Measurements from ENCODE around the gene CDKAL1.

DNA sequence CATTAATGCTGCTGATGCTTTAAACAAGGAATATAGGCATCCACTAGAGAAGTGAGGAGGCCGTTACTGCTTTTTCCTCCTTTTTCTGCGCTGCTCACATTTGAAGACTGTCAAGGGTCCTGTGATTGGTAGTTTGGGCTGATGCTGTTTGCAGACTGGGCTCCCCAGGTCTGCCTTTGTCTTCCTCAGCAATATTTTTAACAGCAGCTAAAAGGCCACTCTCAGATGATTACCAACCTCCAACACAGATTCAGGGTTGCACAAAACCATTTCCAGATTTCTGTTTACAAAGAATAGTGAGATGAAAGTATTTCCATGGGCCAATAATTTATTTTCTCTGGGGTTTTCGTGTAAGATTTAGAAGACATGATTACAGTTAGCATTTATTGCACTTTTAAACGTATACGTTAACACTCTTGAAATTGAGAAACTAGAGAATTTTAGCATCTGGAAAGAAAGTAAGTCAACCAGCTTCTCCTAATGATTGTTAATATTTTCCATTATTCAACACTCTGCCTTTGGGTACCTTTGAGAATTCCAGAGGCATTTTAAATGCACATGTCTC is 584.0 kb downstream of the CDKAL1 start:
- TF ChIP-seq RARB (CRISPR knock-in tag; IDR thresholded peaks at IDR 0.05) = no peak
- TF ChIP-seq, protein P1, sequence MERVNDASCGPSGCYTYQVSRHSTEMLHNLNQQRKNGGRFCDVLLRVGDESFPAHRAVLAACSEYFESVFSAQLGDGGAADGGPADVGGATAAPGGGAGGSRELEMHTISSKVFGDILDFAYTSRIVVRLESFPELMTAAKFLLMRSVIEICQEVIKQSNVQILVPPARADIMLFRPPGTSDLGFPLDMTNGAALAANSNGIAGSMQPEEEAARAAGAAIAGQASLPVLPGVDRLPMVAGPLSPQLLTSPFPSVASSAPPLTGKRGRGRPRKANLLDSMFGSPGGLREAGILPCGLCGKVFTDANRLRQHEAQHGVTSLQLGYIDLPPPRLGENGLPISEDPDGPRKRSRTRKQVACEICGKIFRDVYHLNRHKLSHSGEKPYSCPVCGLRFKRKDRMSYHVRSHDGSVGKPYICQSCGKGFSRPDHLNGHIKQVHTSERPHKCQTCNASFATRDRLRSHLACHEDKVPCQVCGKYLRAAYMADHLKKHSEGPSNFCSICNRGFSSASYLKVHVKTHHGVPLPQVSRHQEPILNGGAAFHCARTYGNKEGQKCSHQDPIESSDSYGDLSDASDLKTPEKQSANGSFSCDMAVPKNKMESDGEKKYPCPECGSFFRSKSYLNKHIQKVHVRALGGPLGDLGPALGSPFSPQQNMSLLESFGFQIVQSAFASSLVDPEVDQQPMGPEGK (CRISPR knock-in tag; IDR thresholded peaks at IDR 0.05; ENCODE audit: borderline replicate concordance) = no peak
- TF ChIP-seq, protein P2, sequence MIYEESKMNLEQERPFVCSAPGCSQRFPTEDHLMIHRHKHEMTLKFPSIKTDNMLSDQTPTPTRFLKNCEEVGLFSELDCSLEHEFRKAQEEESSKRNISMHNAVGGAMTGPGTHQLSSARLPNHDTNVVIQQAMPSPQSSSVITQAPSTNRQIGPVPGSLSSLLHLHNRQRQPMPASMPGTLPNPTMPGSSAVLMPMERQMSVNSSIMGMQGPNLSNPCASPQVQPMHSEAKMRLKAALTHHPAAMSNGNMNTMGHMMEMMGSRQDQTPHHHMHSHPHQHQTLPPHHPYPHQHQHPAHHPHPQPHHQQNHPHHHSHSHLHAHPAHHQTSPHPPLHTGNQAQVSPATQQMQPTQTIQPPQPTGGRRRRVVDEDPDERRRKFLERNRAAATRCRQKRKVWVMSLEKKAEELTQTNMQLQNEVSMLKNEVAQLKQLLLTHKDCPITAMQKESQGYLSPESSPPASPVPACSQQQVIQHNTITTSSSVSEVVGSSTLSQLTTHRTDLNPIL (CRISPR knock-in tag; IDR thresholded peaks at IDR 0.05; ENCODE audit: low read depth) = no peak
- TF ChIP-seq OSR1 (CRISPR knock-in tag; IDR thresholded peaks at IDR 0.05) = no peak

All from SK-N-SH treated with all-trans-retinoic acid at 6 μM for 48 hours (cell line).